K562 (cell line): ENCODE results near the gene PRDM16.

Source experiments
- LEF1 ChIP-seq: fragments of 450-650 bp; IDR thresholded peaks from 2 replicates; pipeline ENCODE4 v1.6.1; 2016; ENCODE audit warnings: mild to moderate bottlenecking
- RBFOX2 ChIP-seq: fragments of 200-400 bp; formaldehyde crosslinking; IDR thresholded peaks from 2 replicates; pipeline ENCODE4 v1.6.1; 2017; ENCODE audit warnings: low read depth, mild to moderate bottlenecking, low read length, moderate library complexity
- SAFB2 ChIP-seq: fragments of 200-400 bp; formaldehyde crosslinking; IDR thresholded peaks from 2 replicates; pipeline ENCODE4 v1.6.1; 2018; ENCODE audit warnings: borderline replicate concordance, low read length, low read depth, moderate library complexity; ENCODE audit not compliant: severe bottlenecking
- SIN3B ChIP-seq: fragments of 450-650 bp; IDR thresholded peaks from 2 replicates; pipeline ENCODE4 v1.6.1; 2017; ENCODE audit warnings: low read depth, mild to moderate bottlenecking, moderate library complexity
- ZFP30 ChIP-seq: fragments of 250-450 bp; sonication (Bioruptor Pico); IDR thresholded peaks from 2 replicates; pipeline ENCODE4 v1.8.0; 2022; ENCODE audit warnings: moderate library complexity, mild to moderate bottlenecking, inconsistent platforms, borderline replicate concordance
- ZNF444 ChIP-seq: fragments of 250-450 bp; sonication (Bioruptor Pico); IDR thresholded peaks from 2 replicates; pipeline ENCODE4 v1.4.0; 2020; ENCODE audit warnings: mild to moderate bottlenecking, moderate library complexity

DNA sequence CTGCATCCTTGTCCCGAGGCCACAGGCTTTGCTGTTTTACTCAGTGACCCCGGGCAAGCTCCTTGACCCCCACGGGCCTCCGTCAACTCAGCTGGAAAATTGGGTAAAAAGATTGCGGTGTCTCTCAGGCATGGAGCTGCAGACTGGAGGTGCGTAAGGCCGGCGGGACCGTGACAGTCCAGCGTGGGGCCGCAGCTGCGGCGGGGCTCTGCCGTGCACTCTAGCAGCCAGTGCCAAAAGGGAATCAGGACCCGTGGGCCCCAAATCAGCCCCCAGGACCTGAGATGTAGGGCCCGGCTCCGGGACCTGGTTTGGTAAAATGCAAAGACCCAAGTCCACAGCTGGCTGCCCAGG is 158.3 kb downstream of the PRDM16 start:
- no peak for TF ChIP-seq ZNF444 (CRISPR knock-in tag)
- no peak for TF ChIP-seq SIN3B
- no peak for TF ChIP-seq ZFP30 (CRISPR knock-in tag)
- no peak for TF ChIP-seq LEF1
- no peak for TF ChIP-seq RBFOX2
- no peak for TF ChIP-seq SAFB2
